ENCODE data around the gene HAVCR2.

GRCh38 chr5:157088342-157088990 is 20.4 kb downstream of the HAVCR2 start:
- TF ChIP-seq CTCF (conservative IDR thresholded peaks at IDR 0.05) (no peak), ZFX (IDR thresholded peaks at IDR 0.05) (no peak)

All from C4-2B (cell line).